T-cell (primary cell): ENCODE measurements around the gene ANKS4B. TPM values are rescaled to one million over a fixed set of nuclear protein-coding genes. Genes with fewer than 3 reads are reported as not detected.
"Not testable (repeated sequence)": the region's sequence is repeated elsewhere in the genome, so short reads cannot be mapped to it uniquely, and the experiment has no call there.

Experiments used
- ATAC-seq, 4 experiments: fragments of 200-7000 bp in 3 of 4; fragments of 150-1000 bp in 1 of 4; cut with Tn5 transposase; replicated peaks in 1 of 4; 1 replicate in 3 of 4; 2 replicates in 1 of 4; pipeline ENCODE4 v1.10.0; 2021; ENCODE audit warnings: moderate library complexity in 3 of 4, mild to moderate bottlenecking in 2 of 4, moderate number of reproducible peaks in 1 of 4
- CTCF ChIA-PET, 2 donors: fragments of 300-600 bp; sonication (Branson Sonifier 250); formaldehyde crosslinking; loops; one replicate each; lab custom pipeline; 2022; ENCODE audit warnings: antibody characterized with exemption in 2 of 2; lab: Charles Lee
- POLR2A ChIA-PET, 2 donors: fragments of 300-600 bp; sonication (Branson Sonifier 250); formaldehyde crosslinking; loops; one replicate each; lab custom pipeline; 2022; ENCODE audit warnings: antibody characterized with exemption in 2 of 2; lab: Charles Lee
- DNase-seq, 35 experiments: peaks; one replicate each; pipeline versions ENCODE4 v3.0.0 to v3.0.0-alpha.2; 2013 to 2023
- H3K27ac ChIP-seq: one replicate; pipeline ENCODE4 v1.5.1; 2013; ENCODE audit warnings: low read length
- H3K27me3 ChIP-seq, 2 experiments: replicated peaks in 1 of 2; 1 replicate in 1 of 2; 2 replicates in 1 of 2; pipeline versions ENCODE4 v1.6.1 to v1.7.0; 2013; ENCODE audit warnings: low read length in 1 of 2, mixed read lengths in 1 of 2; ENCODE audit not compliant: control insufficient read depth in 2 of 2, insufficient read depth in 2 of 2; ENCODE audit errors: extremely low read depth in 1 of 2
- H3K36me3 ChIP-seq, 2 donors: 1 replicate in 1 of 2; 2 replicates in 1 of 2; pipeline versions ENCODE4 v1.6.1 to v1.7.0; 2013; ENCODE audit warnings: low read length in 1 of 2; ENCODE audit not compliant: control insufficient read depth in 2 of 2, insufficient read depth in 1 of 2; ENCODE audit errors: extremely low read depth in 1 of 2
- H3K4me1 ChIP-seq, 2 experiments: 1 replicate in 1 of 2; 2 replicates in 1 of 2; pipeline versions ENCODE4 v1.6.1 to v1.7.0; 2013; ENCODE audit warnings: low read length in 2 of 2, mixed read lengths in 1 of 2; ENCODE audit not compliant: insufficient read depth in 2 of 2, control insufficient read depth in 1 of 2; ENCODE audit errors: extremely low read depth in 1 of 2
- H3K4me3 ChIP-seq, 2 donors: 1 replicate in 1 of 2; 2 replicates in 1 of 2; pipeline versions ENCODE4 v1.5.1 to v1.7.0; 2013; ENCODE audit warnings: mild to moderate bottlenecking in 2 of 2, low read length in 1 of 2, moderate library complexity in 1 of 2; ENCODE audit not compliant: control insufficient read depth in 1 of 2; ENCODE audit errors: extremely low read depth in 1 of 2
- H3K9me3 ChIP-seq: 2 replicates; pipeline ENCODE4 v1.7.0; 2013
- H3K27ac Mint-ChIP-seq, 2 donors: one replicate each; pipeline ENCODE4 v1.8.0; 2020 to 2021; ENCODE audit warnings: mild to moderate bottlenecking in 2 of 2, mixed read lengths in 2 of 2
- H3K27me3 Mint-ChIP-seq, 2 donors: one replicate each; pipeline ENCODE4 v1.8.0; 2021 to 2022; ENCODE audit warnings: mixed read lengths in 2 of 2
- H3K36me3 Mint-ChIP-seq: one replicate; pipeline ENCODE4 v1.8.0; 2021; ENCODE audit warnings: mixed read lengths
- H3K4me1 Mint-ChIP-seq, 3 donors: one replicate each; pipeline ENCODE4 v1.8.0; 2020 to 2022; ENCODE audit warnings: mixed read lengths in 3 of 3, mild to moderate bottlenecking in 1 of 3
- H3K4me3 Mint-ChIP-seq, 3 donors: one replicate each; pipeline ENCODE4 v1.8.0; 2020 to 2022; ENCODE audit warnings: mild to moderate bottlenecking in 3 of 3, mixed read lengths in 3 of 3, moderate library complexity in 3 of 3
- H3K9me3 Mint-ChIP-seq, 3 donors: one replicate each; pipeline ENCODE4 v1.8.0; 2020 to 2022; ENCODE audit warnings: mixed read lengths in 3 of 3
- WGBS: methylation state at CpG from one replicate; pipeline ENCODE4 v1.1.5; 2013; ENCODE audit warnings: missing lambda C conversion rate; ENCODE audit not compliant: insufficient coverage; 5-methylcytosine and 5-hydroxymethylcytosine counted together
- total RNA-seq, 35 experiments: library from RNA in 6 of 35; stranded (reverse) in 6 of 35; fragments of 120-200 nt in 1 of 35; gene quantifications; one replicate each; pipeline versions ENCODE4 v1.2.1 to v1.2.4 and lab custom pipeline; 2013 to 2026

The ANKS4B gene
- total RNA-seq, 5 donors from 2014 or later (not counting 1 experiment from before 2014, with no cell fraction given): 0.06 to 0.09 TPM; not detected in 3

GRCh38 chr16:21248179-21248578 is 14.7 kb downstream of the ANKS4B start:
- H3K4me3 ChIP-seq, H3K9me3 Mint-ChIP-seq, H3K9me3 ChIP-seq, H3K36me3 ChIP-seq, H3K4me3 Mint-ChIP-seq, H3K4me1 Mint-ChIP-seq, H3K4me1 ChIP-seq, H3K27ac ChIP-seq, POLR2A ChIA-PET, H3K27ac Mint-ChIP-seq, CTCF ChIA-PET, ATAC-seq, H3K36me3 Mint-ChIP-seq, DNase-seq: not testable (repeated sequence)
- WGBS: no CpG with 5 or more reads among the region's 4 CpGs
- H3K27me3 ChIP-seq: peaks cover 0 to 11% of the 10 kb centered on the region in 2 experiments
- H3K27me3 Mint-ChIP-seq: peaks cover 27 to 28% of the 10 kb centered on the region in 2 donors

GRCh38 chr16:21250072-21250923 is 16.8 kb downstream of the ANKS4B start:
- Mint-ChIP-seq H3K36me3 (no peaks in the 10 kb centered on the region), H3K27ac (no peak overlapping the region), H3K27me3 (peaks cover 30 to 32% of the 10 kb centered on the region in 2 donors), H3K9me3 (no peaks in the 10 kb centered on the region), H3K4me3 (no peak overlapping the region), H3K4me1 (no peaks in the 10 kb centered on the region)
- Histone ChIP-seq H3K4me1 (no peaks in the 10 kb centered on the region), H3K36me3 (no peaks in the 10 kb centered on the region), H3K27me3 (peaks cover 0 to 11% of the 10 kb centered on the region in 2 experiments), H3K4me3 (no peak overlapping the region), H3K27ac (no peak overlapping the region), H3K9me3 (no peaks in the 10 kb centered on the region)
- no peak for ATAC-seq
- ChIA-PET CTCF (interaction anchor here in 1 of 2 donors (0.6 kb wide), 1 partner anchor 22 kb away, joined by 4 read pairs; no protein-coding TSS in a partner anchor), POLR2A (no interaction called here)
- 57% methylated on average over 9 of the region's 15 CpGs for WGBS
- DNase-seq: no peak

GRCh38 chr16:21253470-21253869 is 20.0 kb downstream of the ANKS4B start:
- Mint-ChIP-seq H3K4me3 (no peak overlapping the region), H3K9me3 (no peaks in the 10 kb centered on the region), H3K4me1 (no peaks in the 10 kb centered on the region), H3K36me3 (no peaks in the 10 kb centered on the region), H3K27me3 (peaks cover 22 to 27% of the 10 kb centered on the region in 2 donors), H3K27ac (no peak overlapping the region)
- no peak for ATAC-seq
- Histone ChIP-seq H3K4me3 (no peak overlapping the region), H3K4me1 (no peaks in the 10 kb centered on the region), H3K27me3 (peaks cover 3 to 18% of the 10 kb centered on the region in 2 experiments), H3K36me3 (no peaks in the 10 kb centered on the region), H3K9me3 (no peaks in the 10 kb centered on the region), H3K27ac (no peak overlapping the region)
- no peak for DNase-seq
- ChIA-PET CTCF (no interaction called here), POLR2A (no interaction called here)
- WGBS: no CpG with 5 or more reads among the region's 3 CpGs

- no peaks in the 10 kb centered on the region for H3K36me3 ChIP-seq
- no peak overlapping the region for H3K4me3 ChIP-seq
- Mint-ChIP-seq H3K4me1 (no peaks in the 10 kb centered on the region), H3K36me3 (no peaks in the 10 kb centered on the region), H3K9me3 (no peaks in the 10 kb centered on the region), H3K27me3 (peaks cover 9 to 10% of the 10 kb centered on the region in 2 donors), H3K4me3 (no peak overlapping the region), H3K27ac (no peak overlapping the region)
- no peaks in the 10 kb centered on the region for H3K9me3 ChIP-seq
- DNase-seq: no peak
- ATAC-seq: no peak
- CTCF ChIA-PET: no interaction called here
- no peaks in the 10 kb centered on the region for H3K4me1 ChIP-seq
- H3K27ac ChIP-seq: no peak overlapping the region
- POLR2A ChIA-PET: no interaction called here
- no CpG with 5 or more reads among the region's 2 CpGs for WGBS
- peaks cover 3 to 18% of the 10 kb centered on the region in 2 experiments for H3K27me3 ChIP-seq
Observed at GRCh38 chr16:21256636-21257035, 23.1 kb downstream of the ANKS4B start.

- no peak overlapping the region for H3K27ac ChIP-seq
- DNase-seq (no peak), ATAC-seq (no peak)
- ChIA-PET POLR2A (no interaction called here), CTCF (no interaction called here)
- no peak overlapping the region for H3K4me3 ChIP-seq
- Mint-ChIP-seq H3K27ac (no peak overlapping the region), H3K9me3 (no peaks in the 10 kb centered on the region), H3K4me1 (no peaks in the 10 kb centered on the region), H3K27me3 (peaks cover 8 to 9% of the 10 kb centered on the region in 2 donors), H3K36me3 (no peaks in the 10 kb centered on the region), H3K4me3 (no peak overlapping the region)
- H3K36me3 ChIP-seq: no peaks in the 10 kb centered on the region
- 80% methylated on average over 3 of the region's 4 CpGs for WGBS
- H3K9me3 ChIP-seq: no peaks in the 10 kb centered on the region
- H3K4me1 ChIP-seq: no peaks in the 10 kb centered on the region
- peaks cover 3 to 18% of the 10 kb centered on the region in 2 experiments for H3K27me3 ChIP-seq
Observed at GRCh38 chr16:21257284-21257683, 23.8 kb downstream of the ANKS4B start.

GRCh38 chr16:21260870-21261791 is 27.6 kb downstream of the ANKS4B start:
- ChIA-PET POLR2A (no interaction called here), CTCF (interaction anchor here in 1 of 2 donors (0.5 kb wide), 1 partner anchor 42 kb away, joined by 3 read pairs; no protein-coding TSS in a partner anchor)
- 93% methylated on average over 3 of the region's 9 CpGs for WGBS
- Mint-ChIP-seq H3K9me3 (no peaks in the 10 kb centered on the region), H3K27ac (no peak overlapping the region), H3K4me3 (no peak overlapping the region), H3K27me3 (peaks cover 0 to 6% of the 10 kb centered on the region in 2 donors), H3K4me1 (peaks cover 0 to 2% (median 0%) of the 10 kb centered on the region in 3 donors), H3K36me3 (no peaks in the 10 kb centered on the region)
- no peaks in the 10 kb centered on the region for H3K4me1 ChIP-seq
- H3K9me3 ChIP-seq: no peaks in the 10 kb centered on the region
- H3K4me3 ChIP-seq: no peak overlapping the region
- no peaks in the 10 kb centered on the region for H3K36me3 ChIP-seq
- peaks cover 3 to 16% of the 10 kb centered on the region in 2 experiments for H3K27me3 ChIP-seq
- DNase-seq (no peak), ATAC-seq (no peak)
- no peak overlapping the region for H3K27ac ChIP-seq
